Bronchial epithelial cell (primary cell): Measurements from ENCODE around the gene RNF187. TPM values are rescaled to one million over a fixed set of nuclear protein-coding genes. Genes with fewer than 3 reads are reported as not detected.

Experiments used
- DNase-seq: peaks from one replicate; pipeline ENCODE4 v3.0.0-alpha.2; 2010; ENCODE audit warnings: low read depth
- FAIRE-seq: peaks from 2 replicates; lab custom pipeline; 2011; peaks lifted over from hg19 to GRCh38; lab: Jason Lieb, UNC
- H3K27me3 ChIP-seq: 2 replicates; pipeline ENCODE4 v1.5.1; 2011; ENCODE audit warnings: low read length; ENCODE audit not compliant: control insufficient read depth, insufficient read depth
- H3K36me3 ChIP-seq: 2 replicates; pipeline ENCODE4 v1.5.1; 2011; ENCODE audit warnings: low read length; ENCODE audit not compliant: control insufficient read depth, insufficient read depth
- H3K4me3 ChIP-seq: 2 replicates; pipeline ENCODE4 v1.5.1; 2011; ENCODE audit warnings: mild to moderate bottlenecking, low read depth, low read length, control low read depth
- total RNA-seq: library from RNA; depleted of rRNA; stranded (reverse); fragments of >200 nt; gene quantifications from 2 replicates; pipeline ENCODE4 v1.2.1, GENCODE V29; 2014
- TF ChIP-seq, protein P1 (sequence below): IDR thresholded peaks from 2 replicates; pipeline ENCODE4 v1.5.1; 2011; ENCODE audit warnings: mild to moderate bottlenecking, moderate library complexity, low read length, control low read depth, inconsistent platforms; ENCODE audit not compliant: insufficient read depth, severe bottlenecking

The RNF187 gene
- total RNA-seq, 1 donor from 2014 or later: 147 TPM

- peaks cover 9% of the 10 kb centered on the region for H3K27me3 ChIP-seq
- DNase-seq (no peak), FAIRE-seq (peak; percentile 36)
- TF ChIP-seq, protein P1, sequence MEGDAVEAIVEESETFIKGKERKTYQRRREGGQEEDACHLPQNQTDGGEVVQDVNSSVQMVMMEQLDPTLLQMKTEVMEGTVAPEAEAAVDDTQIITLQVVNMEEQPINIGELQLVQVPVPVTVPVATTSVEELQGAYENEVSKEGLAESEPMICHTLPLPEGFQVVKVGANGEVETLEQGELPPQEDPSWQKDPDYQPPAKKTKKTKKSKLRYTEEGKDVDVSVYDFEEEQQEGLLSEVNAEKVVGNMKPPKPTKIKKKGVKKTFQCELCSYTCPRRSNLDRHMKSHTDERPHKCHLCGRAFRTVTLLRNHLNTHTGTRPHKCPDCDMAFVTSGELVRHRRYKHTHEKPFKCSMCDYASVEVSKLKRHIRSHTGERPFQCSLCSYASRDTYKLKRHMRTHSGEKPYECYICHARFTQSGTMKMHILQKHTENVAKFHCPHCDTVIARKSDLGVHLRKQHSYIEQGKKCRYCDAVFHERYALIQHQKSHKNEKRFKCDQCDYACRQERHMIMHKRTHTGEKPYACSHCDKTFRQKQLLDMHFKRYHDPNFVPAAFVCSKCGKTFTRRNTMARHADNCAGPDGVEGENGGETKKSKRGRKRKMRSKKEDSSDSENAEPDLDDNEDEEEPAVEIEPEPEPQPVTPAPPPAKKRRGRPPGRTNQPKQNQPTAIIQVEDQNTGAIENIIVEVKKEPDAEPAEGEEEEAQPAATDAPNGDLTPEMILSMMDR: no peak
- H3K36me3 ChIP-seq: no peaks in the 10 kb centered on the region
- H3K4me3 ChIP-seq: no peak overlapping the region
Observed at GRCh38 chr1:228511546-228512445, 24.6 kb downstream of the RNF187 start.

GRCh38 chr1:228512781-228513198 lies 25.6 kb downstream of the RNF187 start:
- H3K36me3 ChIP-seq: no peaks in the 10 kb centered on the region
- FAIRE-seq (peak; percentile 82), DNase-seq (no peak)
- H3K4me3 ChIP-seq: no peak overlapping the region
- TF ChIP-seq, protein P1: no peak
- H3K27me3 ChIP-seq: peaks cover 9% of the 10 kb centered on the region

DNA sequence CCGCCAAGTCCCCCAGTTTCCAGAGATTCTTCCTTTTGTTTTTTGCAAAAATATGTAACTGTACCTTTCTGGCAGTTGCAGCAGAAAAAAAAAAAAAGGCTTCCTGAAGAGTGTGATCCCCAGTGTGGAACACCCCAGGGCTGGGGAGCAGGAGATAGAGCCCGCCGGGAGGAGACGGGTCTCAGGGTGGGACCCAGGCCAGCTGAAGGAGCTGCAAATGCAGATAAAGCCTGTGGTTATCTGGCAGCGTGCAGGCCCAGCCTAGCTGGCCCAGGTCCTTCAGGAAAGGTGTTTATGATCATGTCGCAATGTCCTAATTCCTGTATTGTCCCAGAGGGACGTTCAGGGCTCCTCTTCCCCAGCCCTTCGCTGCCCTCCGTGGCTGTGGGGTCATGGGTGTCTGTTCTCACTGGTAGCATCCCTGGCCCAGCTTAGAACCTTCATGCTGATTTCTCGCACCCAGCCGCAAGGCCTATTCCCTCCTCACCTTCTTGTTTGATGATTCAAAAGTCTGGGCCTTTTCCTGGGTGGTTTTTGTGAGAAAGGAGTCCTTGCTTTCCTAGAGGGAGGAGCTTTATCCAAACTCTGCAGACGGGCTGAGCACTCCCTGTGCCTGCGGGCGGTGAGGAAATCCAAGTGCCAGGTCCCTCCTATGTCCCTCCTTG lies 26.2 kb downstream of the RNF187 start:
- Histone ChIP-seq H3K4me3 (no peak overlapping the region), H3K27me3 (peaks cover 6% of the 10 kb centered on the region), H3K36me3 (no peaks in the 10 kb centered on the region)
- FAIRE-seq (no peak), DNase-seq (no peak)
- TF ChIP-seq, protein P1: no peak

- TF ChIP-seq, protein P1: no peak
- peaks cover 6% of the 10 kb centered on the region for H3K27me3 ChIP-seq
- DNase-seq: peak; percentile 6
Observed at GRCh38 chr1:228514421-228514820, 27.2 kb downstream of the RNF187 start.

DNA sequence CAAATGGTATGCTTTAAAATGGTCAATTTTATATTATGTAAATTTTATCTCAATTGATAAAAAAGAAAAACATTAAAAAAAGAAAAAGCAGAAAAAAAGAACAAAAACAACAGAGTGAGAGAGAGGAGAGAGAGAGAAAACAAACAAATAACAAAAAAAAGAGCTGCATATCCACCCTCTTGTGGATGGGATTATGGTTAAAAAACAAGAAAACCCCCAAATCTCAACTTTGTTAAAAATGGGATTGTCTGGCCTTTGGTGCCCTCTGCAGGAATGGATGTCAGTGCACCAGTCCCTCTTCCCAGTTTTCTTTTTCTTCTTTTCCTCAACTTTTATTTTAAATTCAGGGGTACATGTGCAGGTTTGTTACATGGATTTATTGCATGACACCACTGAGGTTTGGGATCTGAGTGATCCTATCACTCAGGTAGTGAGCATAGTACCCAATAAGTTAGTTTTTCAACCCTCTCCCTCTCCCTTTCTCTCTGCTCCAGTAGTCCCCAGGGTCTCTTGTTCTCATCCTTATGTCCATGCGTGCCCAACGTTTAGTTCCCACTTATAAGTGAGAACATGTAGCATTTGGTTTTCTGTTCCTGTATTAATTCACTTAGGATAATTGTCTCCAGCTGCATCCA lies 28.1 kb downstream of the RNF187 start:
- peaks cover 6% of the 10 kb centered on the region for H3K27me3 ChIP-seq
- DNase-seq: peak; percentile 13
- no peaks in the 10 kb centered on the region for H3K36me3 ChIP-seq
- FAIRE-seq: no peak
- H3K4me3 ChIP-seq: no peak overlapping the region
- TF ChIP-seq, protein P1: peak; percentile 68

More at GRCh38 chr1:228514421-228514820, 27.2 kb downstream of the RNF187 start:
- FAIRE-seq: no peak
- H3K4me3 ChIP-seq: no peak overlapping the region
- H3K36me3 ChIP-seq: no peaks in the 10 kb centered on the region
